ENCODE results near the gene KNDC1. TPM values are rescaled to one million over a fixed set of nuclear protein-coding genes. Genes with fewer than 3 reads are reported as not detected.

The KNDC1 gene
- total RNA-seq, 1 donor from 2014 or later = not detected

DNA sequence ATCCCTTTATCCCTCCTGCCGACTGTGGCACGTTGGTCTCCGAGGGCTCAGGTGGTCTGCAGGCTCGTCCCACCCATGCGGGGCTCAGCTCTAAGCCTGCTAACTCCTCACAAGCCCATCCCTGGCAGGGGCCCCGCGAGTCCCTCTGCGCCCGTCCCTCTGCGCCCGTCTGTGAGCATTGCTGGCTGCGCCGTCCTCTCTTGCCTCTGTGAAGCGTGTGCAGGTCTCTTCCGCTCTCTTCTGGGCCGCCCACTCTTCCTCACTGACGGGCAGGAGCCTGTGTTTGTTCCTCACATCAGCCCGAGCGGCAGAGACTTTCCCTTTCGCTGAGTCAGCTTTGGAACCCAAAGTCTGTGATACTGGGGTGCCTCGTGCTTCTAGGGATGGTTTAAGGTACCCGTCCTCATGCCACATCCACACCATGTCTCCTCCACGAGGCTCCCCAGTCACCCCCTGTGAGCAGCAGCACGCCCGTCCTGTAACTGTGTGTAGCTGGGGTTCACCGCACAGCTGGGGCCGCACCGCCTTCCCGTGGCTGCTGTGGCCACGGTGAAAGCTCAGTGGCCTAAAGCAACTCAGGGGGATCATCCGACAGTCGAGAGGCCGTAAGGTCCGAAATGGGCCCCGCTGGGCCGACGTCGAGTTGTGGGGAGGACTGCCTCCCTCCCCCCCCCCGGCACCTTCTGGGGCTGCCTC lies 36.8 kb upstream of the KNDC1 start:
- no peaks in the 10 kb centered on the region for H3K36me3 Mint-ChIP-seq (ENCODE audit: unreplicated experiment)
- no peak overlapping the region for H3K27ac Mint-ChIP-seq (ENCODE audit: unreplicated experiment)
- H3K27me3 Mint-ChIP-seq (ENCODE audit: unreplicated experiment) = no peaks in the 10 kb centered on the region
- no peaks in the 10 kb centered on the region for H3K4me1 Mint-ChIP-seq (ENCODE audit: unreplicated experiment)
- no peak overlapping the region for H3K4me3 Mint-ChIP-seq (ENCODE audit: unreplicated experiment)
- TF ChIP-seq, protein P1, sequence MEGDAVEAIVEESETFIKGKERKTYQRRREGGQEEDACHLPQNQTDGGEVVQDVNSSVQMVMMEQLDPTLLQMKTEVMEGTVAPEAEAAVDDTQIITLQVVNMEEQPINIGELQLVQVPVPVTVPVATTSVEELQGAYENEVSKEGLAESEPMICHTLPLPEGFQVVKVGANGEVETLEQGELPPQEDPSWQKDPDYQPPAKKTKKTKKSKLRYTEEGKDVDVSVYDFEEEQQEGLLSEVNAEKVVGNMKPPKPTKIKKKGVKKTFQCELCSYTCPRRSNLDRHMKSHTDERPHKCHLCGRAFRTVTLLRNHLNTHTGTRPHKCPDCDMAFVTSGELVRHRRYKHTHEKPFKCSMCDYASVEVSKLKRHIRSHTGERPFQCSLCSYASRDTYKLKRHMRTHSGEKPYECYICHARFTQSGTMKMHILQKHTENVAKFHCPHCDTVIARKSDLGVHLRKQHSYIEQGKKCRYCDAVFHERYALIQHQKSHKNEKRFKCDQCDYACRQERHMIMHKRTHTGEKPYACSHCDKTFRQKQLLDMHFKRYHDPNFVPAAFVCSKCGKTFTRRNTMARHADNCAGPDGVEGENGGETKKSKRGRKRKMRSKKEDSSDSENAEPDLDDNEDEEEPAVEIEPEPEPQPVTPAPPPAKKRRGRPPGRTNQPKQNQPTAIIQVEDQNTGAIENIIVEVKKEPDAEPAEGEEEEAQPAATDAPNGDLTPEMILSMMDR (IDR thresholded peaks at IDR 0.05) = no peak
- no peak for DNase-seq (ENCODE audit: extremely low spot score, unreplicated experiment)
- no peaks in the 10 kb centered on the region for H3K9me3 Mint-ChIP-seq (ENCODE audit: unreplicated experiment)

DNA sequence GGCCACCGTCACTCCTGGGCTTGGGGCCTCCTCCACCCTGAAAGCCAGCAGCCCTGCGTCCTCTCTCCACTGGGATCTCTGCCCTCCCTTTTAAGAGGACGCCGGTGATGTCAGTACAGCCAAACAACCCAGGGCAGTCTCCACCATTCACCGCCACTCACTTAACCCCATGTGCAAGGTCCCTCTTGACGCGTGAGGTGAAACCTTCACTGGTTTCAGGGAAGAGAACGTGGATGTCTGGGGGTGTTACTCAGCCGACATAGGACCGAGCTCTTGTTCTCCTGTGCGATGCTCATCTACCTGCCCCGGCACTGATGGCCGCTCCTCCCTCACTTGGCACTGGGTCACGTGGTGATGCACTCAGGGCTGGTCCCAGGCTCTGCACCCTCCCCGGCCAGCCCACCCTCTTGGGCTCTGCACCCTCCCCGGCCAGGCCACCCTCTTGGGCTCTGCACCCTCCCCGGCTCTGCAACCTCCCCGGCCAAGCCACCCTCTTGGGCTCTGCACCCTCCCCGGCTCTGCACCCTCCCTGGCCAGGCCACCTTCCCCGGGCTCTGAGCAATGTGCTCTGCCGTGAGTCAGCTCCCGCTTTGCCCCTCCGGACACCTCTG lies 36.2 kb upstream of the KNDC1 start:
- H3K27me3 Mint-ChIP-seq (ENCODE audit: unreplicated experiment) = no peaks in the 10 kb centered on the region
- no peaks in the 10 kb centered on the region for H3K4me1 Mint-ChIP-seq (ENCODE audit: unreplicated experiment)
- DNase-seq (ENCODE audit: extremely low spot score, unreplicated experiment) = no peak
- TF ChIP-seq, protein P1 (IDR thresholded peaks at IDR 0.05) = no peak
- no peaks in the 10 kb centered on the region for H3K9me3 Mint-ChIP-seq (ENCODE audit: unreplicated experiment)
- H3K4me3 Mint-ChIP-seq (ENCODE audit: unreplicated experiment) = no peak overlapping the region
- H3K36me3 Mint-ChIP-seq (ENCODE audit: unreplicated experiment) = no peaks in the 10 kb centered on the region
- H3K27ac Mint-ChIP-seq (ENCODE audit: unreplicated experiment) = no peak overlapping the region

DNA sequence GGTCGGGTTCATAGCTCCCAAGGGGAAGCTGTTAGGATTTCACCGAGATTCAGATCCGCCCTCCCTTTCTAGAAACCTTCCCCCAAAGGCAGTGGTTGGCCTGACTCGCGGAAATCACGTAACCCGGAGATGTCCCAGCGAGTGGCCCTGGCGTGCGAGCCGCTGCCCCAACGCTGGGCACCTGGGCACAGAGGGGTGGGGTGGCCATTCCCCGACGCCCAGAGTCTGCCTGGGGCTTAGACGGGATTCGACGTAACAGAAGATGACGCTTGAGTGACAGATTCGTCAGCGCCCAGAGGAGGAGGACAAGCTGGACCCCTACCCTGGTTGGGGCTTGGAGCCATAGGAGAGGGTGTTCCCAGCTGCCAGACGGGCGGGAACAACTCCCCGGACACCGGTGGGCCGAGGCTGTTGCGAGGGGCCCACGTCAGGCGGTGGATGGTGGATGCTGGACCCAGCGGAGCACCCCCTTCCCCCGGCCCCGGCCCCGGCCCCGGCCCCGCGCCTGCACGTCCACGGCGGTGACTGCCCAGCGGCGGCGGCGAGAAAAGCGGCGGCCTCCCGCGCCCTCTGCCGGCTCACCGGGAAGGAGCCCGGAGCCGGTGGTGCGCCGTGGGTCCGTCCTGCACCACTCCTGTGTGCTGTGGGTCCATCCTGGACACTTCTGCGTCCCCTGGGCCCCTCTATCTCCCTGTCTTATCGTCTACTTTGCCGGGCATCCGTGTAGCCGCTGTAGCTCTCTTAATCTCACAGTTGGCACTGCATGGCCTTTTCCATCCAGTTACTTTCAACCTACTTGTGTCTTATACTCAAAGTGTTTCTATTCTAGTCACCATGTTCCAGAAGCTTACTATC lies 35.4 kb upstream of the KNDC1 start:
- no peaks in the 10 kb centered on the region for H3K36me3 Mint-ChIP-seq (ENCODE audit: unreplicated experiment)
- H3K4me1 Mint-ChIP-seq (ENCODE audit: unreplicated experiment) = no peaks in the 10 kb centered on the region
- H3K27ac Mint-ChIP-seq (ENCODE audit: unreplicated experiment) = no peak overlapping the region
- TF ChIP-seq, protein P1 (IDR thresholded peaks at IDR 0.05) = peak; percentile 43
- no peaks in the 10 kb centered on the region for H3K27me3 Mint-ChIP-seq (ENCODE audit: unreplicated experiment)
- no peak for DNase-seq (ENCODE audit: extremely low spot score, unreplicated experiment)
- no peak overlapping the region for H3K4me3 Mint-ChIP-seq (ENCODE audit: unreplicated experiment)
- no peaks in the 10 kb centered on the region for H3K9me3 Mint-ChIP-seq (ENCODE audit: unreplicated experiment)

DNA sequence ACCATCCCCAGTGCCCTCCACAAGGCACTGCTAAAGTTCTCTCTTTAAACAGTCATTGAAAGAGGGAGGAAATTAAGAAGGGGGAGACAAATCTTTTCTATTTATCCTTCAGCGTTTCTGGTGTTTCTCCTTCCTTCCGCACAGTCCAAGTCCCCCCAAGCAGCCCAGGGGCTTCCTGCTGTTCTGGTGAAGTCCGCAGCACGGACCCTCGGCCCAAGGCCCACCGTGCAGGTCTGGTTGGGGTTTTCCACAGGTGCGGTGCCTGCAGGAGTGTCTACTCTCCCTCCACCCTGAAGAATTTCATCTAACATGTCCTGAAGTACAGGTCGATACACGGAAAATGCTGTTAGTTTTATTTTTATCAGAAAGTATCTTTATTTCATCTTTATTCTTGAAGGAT lies 34.1 kb upstream of the KNDC1 start:
- DNase-seq (ENCODE audit: extremely low spot score, unreplicated experiment) = no peak
- TF ChIP-seq, protein P1 (IDR thresholded peaks at IDR 0.05) = no peak
- Mint-ChIP-seq H3K27me3 (ENCODE audit: unreplicated experiment) (no peaks in the 10 kb centered on the region), H3K27ac (ENCODE audit: unreplicated experiment) (no peak overlapping the region), H3K9me3 (ENCODE audit: unreplicated experiment) (no peaks in the 10 kb centered on the region), H3K36me3 (ENCODE audit: unreplicated experiment) (no peaks in the 10 kb centered on the region), H3K4me1 (ENCODE audit: unreplicated experiment) (no peaks in the 10 kb centered on the region), H3K4me3 (ENCODE audit: unreplicated experiment) (no peak overlapping the region)

Measured in osteocyte (in vitro differentiated cells).